ENCODE results near the gene C19orf12.
A peak's percentile ranks its signal among the peaks of the same experiment; 100 is the strongest.

Gene C19orf12

DNA sequence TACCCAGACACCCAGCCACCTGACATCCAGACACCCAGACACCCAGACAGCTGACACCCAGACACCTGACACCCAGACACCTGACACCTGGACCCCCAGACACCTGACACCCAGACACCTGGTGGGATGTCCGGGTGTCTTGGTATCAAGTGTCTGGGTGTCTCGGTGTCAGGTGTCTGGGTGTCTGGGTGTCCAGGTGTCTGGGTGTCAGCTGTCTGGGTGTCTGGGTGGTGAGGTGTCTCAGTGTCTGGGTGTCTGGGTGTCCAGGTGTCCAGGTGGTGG is 18.6 kb downstream of the C19orf12 start:
- peaks cover 0 to 2% of the 10 kb centered on the region in 2 donors for H3K4me1 ChIP-seq (ENCODE audit: control insufficient read depth in 2 of 2, insufficient read depth in 1 of 2, low read depth in 1 of 2, low read length in 2 of 2)
- no peak overlapping the region for H2BK15ac ChIP-seq (ENCODE audit: low read length)

DNA sequence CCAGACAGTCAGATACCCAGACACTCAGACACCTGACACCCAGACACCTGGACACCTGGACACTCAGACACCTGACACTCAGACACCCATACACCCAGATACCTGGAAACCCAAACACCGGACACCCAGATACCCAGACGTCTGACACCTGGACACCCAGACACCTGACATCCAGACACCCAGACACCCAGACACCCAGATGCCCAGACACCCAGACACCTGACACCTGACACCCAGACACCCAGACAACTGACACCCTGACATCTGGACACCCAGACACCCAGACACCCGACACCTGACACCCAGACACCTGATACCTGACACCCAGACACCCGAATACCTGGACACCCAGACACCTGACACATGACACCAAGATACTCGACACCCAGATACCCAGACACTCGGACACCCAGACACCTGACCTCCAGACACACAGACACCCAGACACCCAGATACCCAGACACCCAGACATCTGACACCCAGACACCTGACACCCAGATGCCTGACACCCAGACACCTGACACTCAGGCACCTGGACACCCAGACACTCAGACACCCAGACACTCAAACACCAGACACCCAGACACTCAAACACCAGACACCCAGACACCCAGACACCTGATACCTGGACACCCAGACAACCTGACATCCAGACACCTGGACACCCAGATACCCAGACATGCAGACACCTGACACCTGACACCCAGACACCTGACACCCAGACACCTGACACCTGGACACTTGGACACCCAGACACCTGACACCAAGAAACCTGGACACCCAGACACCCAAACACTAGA is 19.1 kb downstream of the C19orf12 start:
- no peak overlapping the region for H3K4me2 ChIP-seq (ENCODE audit: insufficient read depth, low read length, poor library complexity, severe bottlenecking)
- H3K9me3 ChIP-seq (replicated peaks in 1 of 2; ENCODE audit: control insufficient read depth in 2 of 2, insufficient read depth in 1 of 2, low read depth in 1 of 2, low read length in 2 of 2), result no peaks in the 10 kb centered on the region
- no peak overlapping the region for H2AK5ac ChIP-seq (ENCODE audit: low read depth, low read length)
- no peak overlapping the region for H4K91ac ChIP-seq (ENCODE audit: low read depth, low read length, poor library complexity)
- no peak overlapping the region for H3K14ac ChIP-seq (ENCODE audit: low read length)
- no peak overlapping the region for H3K27ac ChIP-seq (replicated peaks; ENCODE audit: low read length)
- H3K23ac ChIP-seq (ENCODE audit: low read depth, low read length, poor library complexity), result no peak overlapping the region
- no peaks in the 10 kb centered on the region for H3K36me3 ChIP-seq (replicated peaks in 1 of 2; ENCODE audit: control insufficient read depth in 2 of 2, insufficient read depth in 2 of 2, low read length in 2 of 2)
- no peak overlapping the region for H2BK120ac ChIP-seq (ENCODE audit: low read depth, low read length)
- DNase-seq (ENCODE audit: low spot score), result no peak
- H2BK12ac ChIP-seq (ENCODE audit: low read length), result no peak overlapping the region
- H2BK15ac ChIP-seq (ENCODE audit: low read length), result no peak overlapping the region
- no peak overlapping the region for H2AFZ ChIP-seq (ENCODE audit: low read length)
- no peak overlapping the region for H3K9ac ChIP-seq (ENCODE audit: low read depth, low read length, poor library complexity)
- peak overlapping the region in 1 of 2 donors; percentile 50 for H3K4me3 ChIP-seq (ENCODE audit: low read length in 2 of 2)
- no peak overlapping the region for H2BK5ac ChIP-seq (ENCODE audit: low read length)
- no peak overlapping the region for H4K8ac ChIP-seq (ENCODE audit: low read depth, low read length)
- H3K4ac ChIP-seq (ENCODE audit: low read length), result no peak overlapping the region
- no peaks in the 10 kb centered on the region for H3K27me3 ChIP-seq (ENCODE audit: control insufficient read depth in 3 of 3, insufficient read depth in 3 of 3, low read depth in 1 of 3, low read length in 3 of 3)
- H3K79me1 ChIP-seq (ENCODE audit: low read depth, low read length), result no peaks in the 10 kb centered on the region
- H3K18ac ChIP-seq (ENCODE audit: low read length), result no peak overlapping the region
- WGBS, 2 donors (ENCODE audit: extremely low coverage in 2 of 2, insufficient read length in 2 of 2, insufficient replicate concordance in 1 of 2), result no CpG with 5 or more reads among the region's 6 CpGs
- H3K4me1 ChIP-seq (ENCODE audit: control insufficient read depth in 2 of 2, insufficient read depth in 1 of 2, low read depth in 1 of 2, low read length in 2 of 2), result peaks cover 0 to 2% of the 10 kb centered on the region in 2 donors

More for the DNA sequence above, 18.6 kb downstream of the C19orf12 start:
- H3K36me3 ChIP-seq (replicated peaks in 1 of 2; ENCODE audit: control insufficient read depth in 2 of 2, insufficient read depth in 2 of 2, low read length in 2 of 2), result no peaks in the 10 kb centered on the region
- no peak overlapping the region for H3K18ac ChIP-seq (ENCODE audit: low read length)
- H3K27me3 ChIP-seq (ENCODE audit: control insufficient read depth in 3 of 3, insufficient read depth in 3 of 3, low read depth in 1 of 3, low read length in 3 of 3), result no peaks in the 10 kb centered on the region
- no peak for DNase-seq (ENCODE audit: low spot score)
- no peaks in the 10 kb centered on the region for H3K9me3 ChIP-seq (replicated peaks in 1 of 2; ENCODE audit: control insufficient read depth in 2 of 2, insufficient read depth in 1 of 2, low read depth in 1 of 2, low read length in 2 of 2)
- no peak overlapping the region for H3K4me2 ChIP-seq (ENCODE audit: insufficient read depth, low read length, poor library complexity, severe bottlenecking)
- H2AK5ac ChIP-seq (ENCODE audit: low read depth, low read length), result no peak overlapping the region
- H3K79me1 ChIP-seq (ENCODE audit: low read depth, low read length), result no peaks in the 10 kb centered on the region
- H3K23ac ChIP-seq (ENCODE audit: low read depth, low read length, poor library complexity), result no peak overlapping the region
- no peak overlapping the region for H3K9ac ChIP-seq (ENCODE audit: low read depth, low read length, poor library complexity)
- no peak overlapping the region for H2BK5ac ChIP-seq (ENCODE audit: low read length)
- no peak overlapping the region for H2BK12ac ChIP-seq (ENCODE audit: low read length)
- no peak overlapping the region for H3K4me3 ChIP-seq (ENCODE audit: low read length in 2 of 2)
- no CpG with 5 or more reads among the region's 2 CpGs for WGBS, 2 donors (ENCODE audit: extremely low coverage in 2 of 2, insufficient read length in 2 of 2, insufficient replicate concordance in 1 of 2)
- no peak overlapping the region for H2AFZ ChIP-seq (ENCODE audit: low read length)
- no peak overlapping the region for H2BK120ac ChIP-seq (ENCODE audit: low read depth, low read length)
- H3K14ac ChIP-seq (ENCODE audit: low read length), result no peak overlapping the region
- no peak overlapping the region for H4K91ac ChIP-seq (ENCODE audit: low read depth, low read length, poor library complexity)
- no peak overlapping the region for H3K27ac ChIP-seq (replicated peaks; ENCODE audit: low read length)
- no peak overlapping the region for H4K8ac ChIP-seq (ENCODE audit: low read depth, low read length)
- H3K4ac ChIP-seq (ENCODE audit: low read length), result no peak overlapping the region

DNA sequence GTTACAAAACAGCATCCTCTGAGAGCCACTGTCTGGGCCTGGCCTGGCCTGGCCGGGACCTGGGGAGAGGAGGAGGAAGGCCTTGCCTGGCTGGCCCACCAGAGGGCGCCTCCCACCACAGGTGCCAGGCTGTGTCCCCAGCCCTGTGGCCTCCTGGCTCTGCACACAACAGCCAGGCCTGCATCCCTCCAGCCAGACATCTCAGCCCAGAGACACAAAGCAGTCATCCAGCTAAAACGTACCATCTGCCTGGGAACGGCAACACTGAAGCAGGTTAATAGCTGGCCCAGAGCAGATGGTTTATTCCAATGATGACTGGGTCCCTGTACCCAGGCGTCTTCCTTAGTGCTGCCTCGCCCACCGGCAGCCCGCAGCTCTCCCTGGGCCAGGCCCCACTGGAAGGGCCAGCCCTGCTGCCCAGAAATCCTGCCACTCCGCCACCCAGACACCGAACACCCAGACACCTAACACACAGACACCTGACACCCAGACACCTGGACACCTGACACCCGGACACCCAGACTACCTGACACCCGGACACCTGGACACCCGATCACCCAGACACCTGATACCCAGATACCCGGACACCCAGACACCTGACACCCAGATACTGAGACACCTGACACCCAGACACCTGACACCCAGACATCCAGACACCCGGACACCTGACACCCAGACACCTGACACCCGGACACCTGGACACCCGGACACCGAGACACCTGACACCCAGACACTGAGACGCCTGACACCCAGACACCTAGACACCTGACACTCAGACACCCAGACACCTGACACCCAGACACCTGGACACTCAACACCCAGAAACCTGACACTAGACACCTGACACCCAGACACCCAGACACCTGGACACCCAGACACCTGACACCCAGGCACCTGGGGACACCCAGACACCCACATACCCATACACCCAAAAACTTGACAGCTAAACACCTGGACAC is 20.1 kb downstream of the C19orf12 start:
- H3K9ac ChIP-seq (ENCODE audit: low read depth, low read length, poor library complexity), result no peak overlapping the region
- no CpG with 5 or more reads among the region's 19 CpGs for WGBS, 2 donors (ENCODE audit: extremely low coverage in 2 of 2, insufficient read length in 2 of 2, insufficient replicate concordance in 1 of 2)
- H2AK5ac ChIP-seq (ENCODE audit: low read depth, low read length), result peak overlapping the region; percentile 28
- no peak overlapping the region for H2BK12ac ChIP-seq (ENCODE audit: low read length)
- peaks cover 3 to 5% of the 10 kb centered on the region in 2 donors for H3K9me3 ChIP-seq (replicated peaks in 1 of 2; ENCODE audit: control insufficient read depth in 2 of 2, insufficient read depth in 1 of 2, low read depth in 1 of 2, low read length in 2 of 2)
- H4K91ac ChIP-seq (ENCODE audit: low read depth, low read length, poor library complexity), result no peak overlapping the region
- no peak overlapping the region for H3K4me3 ChIP-seq (ENCODE audit: low read length in 2 of 2)
- H3K79me1 ChIP-seq (ENCODE audit: low read depth, low read length), result no peaks in the 10 kb centered on the region
- H3K27ac ChIP-seq (replicated peaks; ENCODE audit: low read length), result no peak overlapping the region
- no peak overlapping the region for H2BK120ac ChIP-seq (ENCODE audit: low read depth, low read length)
- H3K14ac ChIP-seq (ENCODE audit: low read length), result no peak overlapping the region
- no peak overlapping the region for H4K8ac ChIP-seq (ENCODE audit: low read depth, low read length)
- DNase-seq (ENCODE audit: low spot score), result peak; percentile 59
- H3K27me3 ChIP-seq (ENCODE audit: control insufficient read depth in 3 of 3, insufficient read depth in 3 of 3, low read depth in 1 of 3, low read length in 3 of 3), result no peaks in the 10 kb centered on the region
- no peak overlapping the region for H3K4me2 ChIP-seq (ENCODE audit: insufficient read depth, low read length, poor library complexity, severe bottlenecking)
- no peak overlapping the region for H3K23ac ChIP-seq (ENCODE audit: low read depth, low read length, poor library complexity)
- no peak overlapping the region for H2BK5ac ChIP-seq (ENCODE audit: low read length)
- H3K4me1 ChIP-seq (ENCODE audit: control insufficient read depth in 2 of 2, insufficient read depth in 1 of 2, low read depth in 1 of 2, low read length in 2 of 2), result peaks cover 1 to 2% of the 10 kb centered on the region in 2 donors
- peak overlapping the region; percentile 47 for H2AFZ ChIP-seq (ENCODE audit: low read length)
- no peak overlapping the region for H3K4ac ChIP-seq (ENCODE audit: low read length)
- no peak overlapping the region for H2BK15ac ChIP-seq (ENCODE audit: low read length)
- H3K36me3 ChIP-seq (replicated peaks in 1 of 2; ENCODE audit: control insufficient read depth in 2 of 2, insufficient read depth in 2 of 2, low read length in 2 of 2), result no peaks in the 10 kb centered on the region
- H3K18ac ChIP-seq (ENCODE audit: low read length), result peak overlapping the region; percentile 36

DNA sequence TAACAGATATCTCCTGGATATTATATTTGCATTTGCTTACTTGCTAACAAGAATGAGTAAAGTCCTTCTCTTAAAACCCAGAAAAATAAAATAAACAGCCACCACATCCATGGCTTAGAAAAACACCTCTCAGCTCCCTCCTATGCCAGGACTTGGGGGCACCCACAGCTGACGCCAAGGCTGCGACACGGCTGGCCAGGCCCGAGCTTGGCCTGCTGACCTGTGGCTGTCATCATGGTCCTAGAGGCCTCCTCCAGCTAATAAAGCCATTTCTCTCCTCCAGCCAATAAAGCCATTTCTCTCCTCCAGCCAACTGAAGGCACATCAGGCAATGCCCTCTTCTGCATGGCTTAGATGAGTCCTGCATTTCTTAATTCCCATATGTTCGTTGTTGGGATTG is 20.9 kb downstream of the C19orf12 start:
- no peak overlapping the region for H2BK5ac ChIP-seq (ENCODE audit: low read length)
- peaks cover 3 to 5% of the 10 kb centered on the region in 2 donors for H3K9me3 ChIP-seq (replicated peaks in 1 of 2; ENCODE audit: control insufficient read depth in 2 of 2, insufficient read depth in 1 of 2, low read depth in 1 of 2, low read length in 2 of 2)
- H3K4ac ChIP-seq (ENCODE audit: low read length), result no peak overlapping the region
- H3K23ac ChIP-seq (ENCODE audit: low read depth, low read length, poor library complexity), result no peak overlapping the region
- no peaks in the 10 kb centered on the region for H3K27me3 ChIP-seq (ENCODE audit: control insufficient read depth in 3 of 3, insufficient read depth in 3 of 3, low read depth in 1 of 3, low read length in 3 of 3)
- no peak overlapping the region for H3K4me3 ChIP-seq (ENCODE audit: low read length in 2 of 2)
- no peak overlapping the region for H2BK15ac ChIP-seq (ENCODE audit: low read length)
- no peak overlapping the region for H3K4me2 ChIP-seq (ENCODE audit: insufficient read depth, low read length, poor library complexity, severe bottlenecking)
- H2BK12ac ChIP-seq (ENCODE audit: low read length), result no peak overlapping the region
- no peak for DNase-seq (ENCODE audit: low spot score)
- H3K4me1 ChIP-seq (ENCODE audit: control insufficient read depth in 2 of 2, insufficient read depth in 1 of 2, low read depth in 1 of 2, low read length in 2 of 2), result peaks cover 1 to 2% of the 10 kb centered on the region in 2 donors
- H4K91ac ChIP-seq (ENCODE audit: low read depth, low read length, poor library complexity), result no peak overlapping the region
- H3K27ac ChIP-seq (replicated peaks; ENCODE audit: low read length), result no peak overlapping the region
- no peak overlapping the region for H2BK120ac ChIP-seq (ENCODE audit: low read depth, low read length)
- no peaks in the 10 kb centered on the region for H3K79me1 ChIP-seq (ENCODE audit: low read depth, low read length)
- H3K14ac ChIP-seq (ENCODE audit: low read length), result no peak overlapping the region
- H3K18ac ChIP-seq (ENCODE audit: low read length), result no peak overlapping the region
- no peak overlapping the region for H3K9ac ChIP-seq (ENCODE audit: low read depth, low read length, poor library complexity)
- no peak overlapping the region for H4K8ac ChIP-seq (ENCODE audit: low read depth, low read length)
- no peak overlapping the region for H2AK5ac ChIP-seq (ENCODE audit: low read depth, low read length)
- peak overlapping the region; percentile 47 for H2AFZ ChIP-seq (ENCODE audit: low read length)
- no peaks in the 10 kb centered on the region for H3K36me3 ChIP-seq (replicated peaks in 1 of 2; ENCODE audit: control insufficient read depth in 2 of 2, insufficient read depth in 2 of 2, low read length in 2 of 2)
- WGBS, 2 donors (ENCODE audit: extremely low coverage in 2 of 2, insufficient read length in 2 of 2, insufficient replicate concordance in 1 of 2), result no CpG with 5 or more reads among the region's 5 CpGs

All from neuronal stem cell (in vitro differentiated cells).